ENCODE results near the gene C1orf94. TPM values are rescaled to one million over a fixed set of nuclear protein-coding genes. Genes with fewer than 3 reads are reported as not detected.
A peak's percentile ranks its signal among the peaks of the same experiment; 100 is the strongest.

Gene C1orf94
- total and polyA plus RNA-seq, 8 donors, result not detected

DNA sequence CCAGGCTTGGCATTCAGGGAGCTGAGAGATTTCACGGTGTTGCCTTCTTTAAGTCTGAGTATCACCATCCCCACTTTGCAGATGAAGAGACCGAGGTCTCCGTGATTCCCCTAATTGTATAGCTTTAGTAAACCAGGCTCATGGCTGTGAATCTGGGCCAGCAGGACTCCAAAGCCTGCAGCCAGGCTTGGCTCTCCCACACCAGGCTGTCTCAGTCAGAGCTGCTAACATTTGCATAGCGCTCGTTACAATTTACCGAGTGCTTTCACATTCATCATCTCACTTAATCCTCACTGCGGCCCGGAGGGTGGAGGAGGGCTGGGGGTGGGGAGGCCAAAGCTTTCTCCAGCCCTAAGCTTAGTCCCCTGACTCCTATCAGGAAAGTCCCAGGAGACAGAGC, 11.7 kb downstream of the C1orf94 start:
- no peak overlapping the region for H3K27ac ChIP-seq
- intact Hi-C loops (cut with DNase I), result no loop called here
- 15 to 17% methylated on average over 8 of the region's 8 CpGs for WGBS, 2 donors
- H3K36me3 ChIP-seq, result no peaks in the 10 kb centered on the region
- TF ChIP-seq, protein P1, sequence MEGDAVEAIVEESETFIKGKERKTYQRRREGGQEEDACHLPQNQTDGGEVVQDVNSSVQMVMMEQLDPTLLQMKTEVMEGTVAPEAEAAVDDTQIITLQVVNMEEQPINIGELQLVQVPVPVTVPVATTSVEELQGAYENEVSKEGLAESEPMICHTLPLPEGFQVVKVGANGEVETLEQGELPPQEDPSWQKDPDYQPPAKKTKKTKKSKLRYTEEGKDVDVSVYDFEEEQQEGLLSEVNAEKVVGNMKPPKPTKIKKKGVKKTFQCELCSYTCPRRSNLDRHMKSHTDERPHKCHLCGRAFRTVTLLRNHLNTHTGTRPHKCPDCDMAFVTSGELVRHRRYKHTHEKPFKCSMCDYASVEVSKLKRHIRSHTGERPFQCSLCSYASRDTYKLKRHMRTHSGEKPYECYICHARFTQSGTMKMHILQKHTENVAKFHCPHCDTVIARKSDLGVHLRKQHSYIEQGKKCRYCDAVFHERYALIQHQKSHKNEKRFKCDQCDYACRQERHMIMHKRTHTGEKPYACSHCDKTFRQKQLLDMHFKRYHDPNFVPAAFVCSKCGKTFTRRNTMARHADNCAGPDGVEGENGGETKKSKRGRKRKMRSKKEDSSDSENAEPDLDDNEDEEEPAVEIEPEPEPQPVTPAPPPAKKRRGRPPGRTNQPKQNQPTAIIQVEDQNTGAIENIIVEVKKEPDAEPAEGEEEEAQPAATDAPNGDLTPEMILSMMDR (IDR thresholded peaks at IDR 0.05), result no peak
- no peaks in the 10 kb centered on the region for H3K4me1 ChIP-seq
- H3K27me3 ChIP-seq, result no peaks in the 10 kb centered on the region
- no peaks in the 10 kb centered on the region for H3K9me3 ChIP-seq
- H3K4me3 ChIP-seq, result no peak overlapping the region
- ATAC-seq (no peak), FAIRE-seq (no peak), DNase-seq (no peak)

DNA sequence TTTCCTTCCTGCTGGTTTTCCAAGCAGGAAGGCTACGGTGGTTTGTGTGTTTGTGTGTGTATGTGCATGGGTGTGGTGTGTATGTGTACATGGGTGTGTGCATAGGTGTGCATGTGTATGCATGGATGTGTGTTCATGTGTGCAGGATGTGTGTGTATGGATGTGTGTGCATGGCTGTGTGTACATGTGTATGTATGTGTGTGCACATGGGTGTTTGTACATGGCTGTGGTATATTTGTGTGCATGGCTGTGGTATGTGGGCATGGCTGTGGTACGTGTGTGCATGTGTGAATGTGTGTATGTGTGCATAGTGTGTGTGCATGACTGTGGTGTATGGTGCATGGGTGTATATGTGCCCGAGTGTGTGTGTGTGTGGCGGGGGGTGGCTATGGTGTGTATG, 12.3 kb downstream of the C1orf94 start:
- intact Hi-C loops (cut with DNase I), result no loop called here
- H3K4me1 ChIP-seq, result no peaks in the 10 kb centered on the region
- 64 to 72% methylated on average over 4 of the region's 4 CpGs for WGBS, 2 donors
- no peak overlapping the region for H3K27ac ChIP-seq
- no peak for FAIRE-seq
- H3K4me3 ChIP-seq, result no peak overlapping the region
- H3K27me3 ChIP-seq, result no peaks in the 10 kb centered on the region
- no peak for DNase-seq
- no peak for ATAC-seq
- H3K36me3 ChIP-seq, result no peaks in the 10 kb centered on the region
- H3K9me3 ChIP-seq, result no peaks in the 10 kb centered on the region
- TF ChIP-seq, protein P1 (IDR thresholded peaks at IDR 0.05), result no peak

DNA sequence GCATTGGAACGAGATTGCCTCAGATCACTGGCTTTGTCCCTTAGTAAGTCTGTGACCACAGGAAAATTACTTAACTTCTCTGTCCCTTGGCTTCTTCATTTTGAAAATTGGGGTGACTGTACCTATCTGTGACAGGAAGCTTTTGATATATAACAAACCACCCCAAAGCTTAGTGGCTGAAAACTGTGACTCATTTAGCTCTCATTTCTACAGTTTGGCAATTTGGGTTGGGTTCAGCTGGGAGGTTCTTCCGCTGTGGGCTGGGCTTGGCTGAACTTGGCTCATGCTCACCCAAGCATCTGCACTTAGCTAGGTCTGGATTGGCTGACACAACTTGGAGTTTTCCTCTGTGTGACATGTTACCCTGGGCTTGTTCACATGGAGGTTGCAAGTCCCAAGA, 14.0 kb downstream of the C1orf94 start:
- Histone ChIP-seq H3K9me3 (no peaks in the 10 kb centered on the region), H3K27ac (no peak overlapping the region), H3K4me3 (no peak overlapping the region), H3K36me3 (no peaks in the 10 kb centered on the region), H3K4me1 (no peaks in the 10 kb centered on the region), H3K27me3 (no peaks in the 10 kb centered on the region)
- DNase-seq (no peak), ATAC-seq (no peak), FAIRE-seq (no peak)
- TF ChIP-seq, protein P1 (IDR thresholded peaks at IDR 0.05), result no peak
- 51 to 64% methylated on average over 2 of the region's 2 CpGs for WGBS, 2 donors
- intact Hi-C loops (cut with DNase I), result no loop called here

DNA sequence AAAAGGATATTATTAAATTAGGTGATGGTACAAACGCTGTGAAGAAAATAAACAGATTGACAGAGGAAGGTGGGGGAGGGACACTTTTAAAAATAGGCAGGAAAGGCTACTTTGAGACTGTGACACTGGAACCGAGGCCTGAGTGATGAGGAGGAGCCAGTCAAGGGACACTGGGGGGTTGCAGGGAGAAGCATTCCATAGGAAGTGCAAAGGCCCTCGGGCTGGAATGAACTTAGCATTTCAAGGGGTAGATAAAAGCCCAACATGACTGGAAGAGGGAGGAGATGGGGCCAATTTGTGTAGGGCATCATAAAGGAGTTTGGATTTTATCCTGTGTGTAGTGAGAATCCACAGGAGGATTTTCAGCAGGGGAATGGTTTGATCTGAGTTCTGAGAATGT, 15.9 kb downstream of the C1orf94 start:
- Histone ChIP-seq H3K4me1 (no peaks in the 10 kb centered on the region), H3K36me3 (no peaks in the 10 kb centered on the region), H3K4me3 (no peak overlapping the region), H3K27me3 (no peaks in the 10 kb centered on the region), H3K27ac (no peak overlapping the region), H3K9me3 (no peaks in the 10 kb centered on the region)
- ATAC-seq (no peak), DNase-seq (no peak), FAIRE-seq (no peak)
- TF ChIP-seq, protein P1 (IDR thresholded peaks at IDR 0.05), result no peak
- intact Hi-C loops (cut with DNase I), result no loop called here
- 55 to 62% methylated on average over 3 of the region's 3 CpGs for WGBS, 2 donors

DNA sequence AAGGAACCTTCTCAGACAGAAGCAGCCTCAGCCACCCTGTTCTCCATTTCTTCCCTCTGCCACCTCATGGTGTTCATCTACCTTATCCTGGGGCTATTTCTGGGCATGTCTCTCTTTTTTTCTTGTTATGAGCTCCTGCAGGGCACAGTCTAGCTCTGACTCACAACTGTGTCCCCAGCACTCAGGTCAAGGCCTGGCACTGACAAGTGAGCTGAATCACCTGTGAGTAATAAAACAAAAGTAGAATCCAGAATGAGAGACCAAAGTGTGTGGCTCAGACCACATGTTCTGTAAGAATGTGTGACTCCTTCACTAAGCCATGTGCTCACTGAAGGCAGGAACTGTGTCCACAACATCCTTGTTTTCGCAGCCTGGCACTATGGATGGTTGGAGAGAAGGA, 23.2 kb downstream of the C1orf94 start:
- 72 to 88% methylated on average over 1 of the region's 1 CpG for WGBS, 2 donors
- no peak for FAIRE-seq
- intact Hi-C loops (cut with DNase I), result no loop called here
- TF ChIP-seq, protein P1 (IDR thresholded peaks at IDR 0.05), result no peak
- DNase-seq, result no peak
- Histone ChIP-seq H3K27me3 (no peaks in the 10 kb centered on the region), H3K36me3 (no peaks in the 10 kb centered on the region), H3K9me3 (no peaks in the 10 kb centered on the region), H3K27ac (no peak overlapping the region), H3K4me3 (no peak overlapping the region), H3K4me1 (no peaks in the 10 kb centered on the region)
- ATAC-seq, result peak in 2 of 4 donors; percentile 34 to 53
